PC-3 (cell line): ENCODE measurements around the gene FLNB.

ENCODE experiments used
- EZH2 ChIP-seq: fragments of 300-600 bp; sonication (generic); IDR thresholded peaks from one replicate; pipeline ENCODE4 v1.6.1; 2017; ENCODE audit warnings: antibody characterized with exemption, mild to moderate bottlenecking, low read length; ENCODE audit not compliant: unreplicated experiment
- EZH2phosphoT487 ChIP-seq: fragments of 300-600 bp; sonication (generic); IDR thresholded peaks from 2 replicates; pipeline ENCODE4 v1.6.1; 2018; ENCODE audit warnings: mild to moderate bottlenecking, antibody characterized with exemption, low read length, borderline replicate concordance
- TF ChIP-seq, protein P1 (sequence below): fragments of 300-600 bp; sonication (generic); conservative IDR thresholded peaks from 2 replicates; pipeline ENCODE4 v1.5.1; 2017; ENCODE audit warnings: antibody characterized with exemption, low read depth, mild to moderate bottlenecking, low read length

- TF ChIP-seq, protein P1, sequence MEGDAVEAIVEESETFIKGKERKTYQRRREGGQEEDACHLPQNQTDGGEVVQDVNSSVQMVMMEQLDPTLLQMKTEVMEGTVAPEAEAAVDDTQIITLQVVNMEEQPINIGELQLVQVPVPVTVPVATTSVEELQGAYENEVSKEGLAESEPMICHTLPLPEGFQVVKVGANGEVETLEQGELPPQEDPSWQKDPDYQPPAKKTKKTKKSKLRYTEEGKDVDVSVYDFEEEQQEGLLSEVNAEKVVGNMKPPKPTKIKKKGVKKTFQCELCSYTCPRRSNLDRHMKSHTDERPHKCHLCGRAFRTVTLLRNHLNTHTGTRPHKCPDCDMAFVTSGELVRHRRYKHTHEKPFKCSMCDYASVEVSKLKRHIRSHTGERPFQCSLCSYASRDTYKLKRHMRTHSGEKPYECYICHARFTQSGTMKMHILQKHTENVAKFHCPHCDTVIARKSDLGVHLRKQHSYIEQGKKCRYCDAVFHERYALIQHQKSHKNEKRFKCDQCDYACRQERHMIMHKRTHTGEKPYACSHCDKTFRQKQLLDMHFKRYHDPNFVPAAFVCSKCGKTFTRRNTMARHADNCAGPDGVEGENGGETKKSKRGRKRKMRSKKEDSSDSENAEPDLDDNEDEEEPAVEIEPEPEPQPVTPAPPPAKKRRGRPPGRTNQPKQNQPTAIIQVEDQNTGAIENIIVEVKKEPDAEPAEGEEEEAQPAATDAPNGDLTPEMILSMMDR: no peak
- TF ChIP-seq EZH2 (no peak), EZH2phosphoT487 (no peak)
Observed at GRCh38 chr3:58131101-58131825, 123.0 kb downstream of the FLNB start.
